Measurements from ENCODE around the gene MOGAT2.

Gene MOGAT2

GRCh38 chr11:75733071-75733430 is 15.4 kb downstream of the MOGAT2 start:
- peaks cover 11% of the 10 kb centered on the region for H3K4me1 ChIP-seq (ENCODE audit: low read length)
- no peak overlapping the region for H2AFZ ChIP-seq (ENCODE audit: low read length)
- no peak for DNase-seq
- H3K4me3 ChIP-seq (ENCODE audit: low read length), result no peak overlapping the region
- H3K27ac ChIP-seq (ENCODE audit: low read length), result no peak overlapping the region
- H3K9me3 ChIP-seq (replicated peaks; ENCODE audit: insufficient read depth, low read length), result no peaks in the 10 kb centered on the region
- no peaks in the 10 kb centered on the region for H3K9me2 ChIP-seq (replicated peaks; ENCODE audit: insufficient read depth, low read length)
- no peak overlapping the region for H3K4me2 ChIP-seq (ENCODE audit: low read depth, low read length)
- no peaks in the 10 kb centered on the region for H3K36me3 ChIP-seq (replicated peaks; ENCODE audit: insufficient read depth, low read length)
- no peaks in the 10 kb centered on the region for H3K79me2 ChIP-seq (ENCODE audit: low read length)
- no peak overlapping the region for H3K9ac ChIP-seq (ENCODE audit: low read length)
- H4K20me1 ChIP-seq (ENCODE audit: insufficient read depth, low read length), result no peaks in the 10 kb centered on the region
- no peaks in the 10 kb centered on the region for H3K27me3 ChIP-seq (replicated peaks; ENCODE audit: insufficient read depth, low read length)
- TF ChIP-seq, protein P1, sequence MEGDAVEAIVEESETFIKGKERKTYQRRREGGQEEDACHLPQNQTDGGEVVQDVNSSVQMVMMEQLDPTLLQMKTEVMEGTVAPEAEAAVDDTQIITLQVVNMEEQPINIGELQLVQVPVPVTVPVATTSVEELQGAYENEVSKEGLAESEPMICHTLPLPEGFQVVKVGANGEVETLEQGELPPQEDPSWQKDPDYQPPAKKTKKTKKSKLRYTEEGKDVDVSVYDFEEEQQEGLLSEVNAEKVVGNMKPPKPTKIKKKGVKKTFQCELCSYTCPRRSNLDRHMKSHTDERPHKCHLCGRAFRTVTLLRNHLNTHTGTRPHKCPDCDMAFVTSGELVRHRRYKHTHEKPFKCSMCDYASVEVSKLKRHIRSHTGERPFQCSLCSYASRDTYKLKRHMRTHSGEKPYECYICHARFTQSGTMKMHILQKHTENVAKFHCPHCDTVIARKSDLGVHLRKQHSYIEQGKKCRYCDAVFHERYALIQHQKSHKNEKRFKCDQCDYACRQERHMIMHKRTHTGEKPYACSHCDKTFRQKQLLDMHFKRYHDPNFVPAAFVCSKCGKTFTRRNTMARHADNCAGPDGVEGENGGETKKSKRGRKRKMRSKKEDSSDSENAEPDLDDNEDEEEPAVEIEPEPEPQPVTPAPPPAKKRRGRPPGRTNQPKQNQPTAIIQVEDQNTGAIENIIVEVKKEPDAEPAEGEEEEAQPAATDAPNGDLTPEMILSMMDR (IDR thresholded peaks at IDR 0.05; ENCODE audit: low read length), result no peak
- TF ChIP-seq EZH2 (optimal IDR thresholded peaks at IDR 0.05; ENCODE audit: low read depth, low read length) (no peak), EZH2phosphoT487 (IDR thresholded peaks at IDR 0.05; ENCODE audit: low read length) (no peak)
- H3F3A ChIP-seq (ENCODE audit: insufficient read depth, low read length), result no peaks in the 10 kb centered on the region

DNA sequence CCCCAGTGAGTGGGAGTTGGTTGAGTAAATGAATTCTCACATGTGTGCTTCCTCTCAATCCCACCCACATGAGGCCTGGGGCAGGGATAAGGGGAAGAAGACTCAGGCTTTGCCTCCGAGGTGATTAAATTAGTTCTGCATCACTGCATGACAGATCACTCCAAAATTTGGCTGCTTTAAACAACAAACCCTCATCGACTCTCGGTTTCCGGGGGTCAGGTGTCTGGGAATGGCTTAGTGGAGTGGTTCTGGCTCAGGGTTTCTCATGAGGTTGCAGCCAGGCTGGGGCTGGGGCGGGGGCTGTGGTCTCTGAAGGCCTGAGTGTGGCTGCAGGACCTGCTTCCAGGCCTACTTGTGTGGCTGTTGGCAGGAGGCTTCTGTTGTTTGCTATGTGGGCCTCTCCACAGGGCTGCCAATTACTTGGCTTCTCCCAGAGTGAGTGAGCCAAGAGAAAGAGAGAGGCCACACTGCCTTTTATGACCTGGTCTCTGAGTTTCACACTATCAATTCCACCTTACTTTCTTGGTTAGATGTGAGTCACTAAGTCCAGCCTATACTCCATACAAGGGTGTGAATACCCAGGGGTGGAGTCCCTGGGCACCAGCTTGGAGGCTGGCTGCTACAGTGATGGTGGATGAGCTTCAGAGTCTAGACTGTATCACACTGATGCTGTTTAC is 15.9 kb downstream of the MOGAT2 start:
- DNase-seq, result no peak
- H3K4me3 ChIP-seq (ENCODE audit: low read length), result no peak overlapping the region
- H3F3A ChIP-seq (ENCODE audit: insufficient read depth, low read length), result no peaks in the 10 kb centered on the region
- H3K9me3 ChIP-seq (replicated peaks; ENCODE audit: insufficient read depth, low read length), result no peaks in the 10 kb centered on the region
- H3K79me2 ChIP-seq (ENCODE audit: low read length), result no peaks in the 10 kb centered on the region
- TF ChIP-seq EZH2 (optimal IDR thresholded peaks at IDR 0.05; ENCODE audit: low read depth, low read length), result no peak
- no peak for TF ChIP-seq EZH2phosphoT487 (IDR thresholded peaks at IDR 0.05; ENCODE audit: low read length)
- TF ChIP-seq, protein P1 (IDR thresholded peaks at IDR 0.05; ENCODE audit: low read length), result no peak
- no peak overlapping the region for H3K4me2 ChIP-seq (ENCODE audit: low read depth, low read length)
- no peak overlapping the region for H3K9ac ChIP-seq (ENCODE audit: low read length)
- no peaks in the 10 kb centered on the region for H3K36me3 ChIP-seq (replicated peaks; ENCODE audit: insufficient read depth, low read length)
- H3K9me2 ChIP-seq (replicated peaks; ENCODE audit: insufficient read depth, low read length), result no peaks in the 10 kb centered on the region
- H3K27me3 ChIP-seq (replicated peaks; ENCODE audit: insufficient read depth, low read length), result no peaks in the 10 kb centered on the region
- H3K27ac ChIP-seq (ENCODE audit: low read length), result no peak overlapping the region
- no peak overlapping the region for H2AFZ ChIP-seq (ENCODE audit: low read length)
- H3K4me1 ChIP-seq (ENCODE audit: low read length), result peaks cover 11% of the 10 kb centered on the region
- no peaks in the 10 kb centered on the region for H4K20me1 ChIP-seq (ENCODE audit: insufficient read depth, low read length)

DNA sequence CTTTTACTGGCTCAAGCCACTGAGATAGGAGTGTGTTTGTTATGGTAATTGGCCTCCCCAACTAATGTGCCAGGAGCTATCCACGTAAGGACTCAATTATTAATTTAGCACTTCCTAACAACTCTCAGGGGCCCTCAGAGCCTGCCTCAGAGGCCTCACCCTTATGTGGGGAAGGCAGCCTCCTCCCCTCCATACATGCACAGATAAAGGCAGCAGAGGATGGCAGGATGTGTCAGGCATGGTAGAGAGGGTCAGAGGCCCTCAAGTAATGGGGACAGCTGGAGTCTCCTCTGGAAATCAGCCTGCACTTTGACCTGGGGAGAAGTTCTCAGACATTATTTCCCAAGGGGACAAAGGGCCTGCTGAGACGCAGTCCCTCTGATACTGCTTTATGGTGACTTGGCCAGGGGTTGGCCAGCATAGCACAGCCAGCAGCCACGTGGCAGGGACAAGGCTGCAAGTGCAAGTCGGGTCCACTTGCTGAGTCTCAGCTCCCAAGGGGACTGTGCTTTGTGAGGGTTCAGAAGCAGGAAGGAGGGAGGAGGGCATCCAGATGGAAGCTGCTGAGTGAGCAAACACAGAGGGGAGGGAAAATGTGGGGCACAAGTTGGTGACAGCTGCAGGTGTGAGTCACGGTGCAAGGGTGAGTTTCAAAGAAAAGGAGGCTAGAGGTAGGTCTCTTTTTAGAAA is 17.0 kb downstream of the MOGAT2 start:
- Histone ChIP-seq H3K9ac (ENCODE audit: low read length) (no peak overlapping the region), H3K4me3 (ENCODE audit: low read length) (no peak overlapping the region), H3K27ac (ENCODE audit: low read length) (no peak overlapping the region; the same call in 1 of the 2 replicates), H3K4me1 (ENCODE audit: low read length) (peaks cover 11% of the 10 kb centered on the region), H3K27me3 (replicated peaks; ENCODE audit: insufficient read depth, low read length) (no peaks in the 10 kb centered on the region), H3K79me2 (ENCODE audit: low read length) (no peaks in the 10 kb centered on the region), H2AFZ (ENCODE audit: low read length) (peak overlapping the region; percentile 49; the same call in 1 of the 2 replicates), H3K4me2 (ENCODE audit: low read depth, low read length) (0 out of 2 replicates have a peak overlapping the region, but pooled peaks have one; percentile 2), H3K36me3 (replicated peaks; ENCODE audit: insufficient read depth, low read length) (no peaks in the 10 kb centered on the region), H4K20me1 (ENCODE audit: insufficient read depth, low read length) (no peaks in the 10 kb centered on the region), H3K9me3 (replicated peaks; ENCODE audit: insufficient read depth, low read length) (no peaks in the 10 kb centered on the region), H3F3A (ENCODE audit: insufficient read depth, low read length) (no peaks in the 10 kb centered on the region), H3K9me2 (replicated peaks; ENCODE audit: insufficient read depth, low read length) (no peaks in the 10 kb centered on the region)
- TF ChIP-seq EZH2phosphoT487 (IDR thresholded peaks at IDR 0.05; ENCODE audit: low read length) (no peak), EZH2 (optimal IDR thresholded peaks at IDR 0.05; ENCODE audit: low read depth, low read length) (no peak)
- TF ChIP-seq, protein P1 (IDR thresholded peaks at IDR 0.05; ENCODE audit: low read length), result no peak
- DNase-seq, result peak; percentile 25

All from MM.1S (cell line).